WTC11 (cell line): ENCODE results near the gene PRICKLE3. TPM values are rescaled to one million over a fixed set of nuclear protein-coding genes. Genes with fewer than 3 reads are reported as not detected.

Experiments used
- ATAC-seq: fragments of 200-7000 bp; cut with Tn5 transposase; 2 replicates; pipeline ENCODE4 v1.10.0; 2021; ENCODE audit warnings: mild to moderate bottlenecking, moderate library complexity
- CTCF ChIA-PET: fragments of 300-600 bp; sonication (Branson Sonifier 250); formaldehyde crosslinking; loops from one replicate; lab custom pipeline; 2021; ENCODE audit warnings: antibody characterized with exemption; lab: Charles Lee
- POLR2A ChIA-PET: fragments of 350-600 bp; sonication (Branson Sonifier 250); formaldehyde crosslinking; loops from one replicate; lab custom pipeline; 2021; ENCODE audit warnings: antibody characterized with exemption; lab: Charles Lee
- DNase-seq: peaks from one replicate; pipeline ENCODE4 v3.0.0; 2021; ENCODE audit warnings: low spot score
- H3K27ac Mint-ChIP-seq: 2 replicates; pipeline ENCODE4 v1.8.0; 2021; ENCODE audit warnings: mixed read lengths
- H3K27me3 Mint-ChIP-seq: 2 replicates; pipeline ENCODE4 v1.8.0; 2021; ENCODE audit warnings: low read depth, mild to moderate bottlenecking, moderate library complexity, mixed read lengths
- H3K36me3 Mint-ChIP-seq: 2 replicates; pipeline ENCODE4 v1.8.0; 2021; ENCODE audit warnings: mixed read lengths
- H3K4me1 Mint-ChIP-seq: 2 replicates; pipeline ENCODE4 v1.8.0; 2022; ENCODE audit warnings: mixed read lengths
- H3K4me3 Mint-ChIP-seq: 2 replicates; pipeline ENCODE4 v1.8.0; 2021; ENCODE audit warnings: mild to moderate bottlenecking, moderate library complexity, mixed read lengths
- H3K9me3 Mint-ChIP-seq: 2 replicates; pipeline ENCODE4 v1.8.0; 2021; ENCODE audit warnings: mixed read lengths
- EMX1 ChIP-seq: fragments of 250-450 bp; sonication (Bioruptor Pico); IDR thresholded peaks from 2 replicates; pipeline ENCODE4 v1.8.0; 2021; ENCODE audit warnings: mild to moderate bottlenecking
- GTF2I ChIP-seq: fragments of 250-450 bp; sonication (Bioruptor Pico); conservative IDR thresholded peaks from 2 replicates; pipeline ENCODE4 v1.4.0; 2021; ENCODE audit warnings: mild to moderate bottlenecking
- IRF2 ChIP-seq: sonication (generic); formaldehyde crosslinking; IDR thresholded peaks from 2 replicates; pipeline ENCODE4 v1.8.0; 2022; ENCODE audit warnings: low read depth, missing genetic modification reagents, borderline replicate concordance
- JAZF1 ChIP-seq: fragments of 250-450 bp; sonication (Bioruptor Pico); IDR thresholded peaks from 2 replicates; pipeline ENCODE4 v1.9.0; 2021; ENCODE audit warnings: moderate library complexity, mild to moderate bottlenecking, inconsistent platforms
- MYBL2 ChIP-seq: sonication (generic); formaldehyde crosslinking; IDR thresholded peaks from 2 replicates; pipeline ENCODE4 v1.8.1; 2023; ENCODE audit warnings: mild to moderate bottlenecking, moderate library complexity, missing genetic modification reagents
- NFYB ChIP-seq: sonication (generic); formaldehyde crosslinking; conservative IDR thresholded peaks from 2 replicates; pipeline ENCODE4 v1.8.0; 2022; ENCODE audit warnings: low read depth, missing genetic modification reagents
- OVOL2 ChIP-seq: fragments of 250-450 bp; sonication (Bioruptor Pico); IDR thresholded peaks from 2 replicates; pipeline ENCODE4 v1.9.0; 2021; ENCODE audit warnings: mild to moderate bottlenecking, borderline replicate concordance
- SMAD3 ChIP-seq: sonication (generic); formaldehyde crosslinking; IDR thresholded peaks from 2 replicates; pipeline ENCODE4 v1.8.0; 2022; ENCODE audit warnings: missing genetic modification reagents, mild to moderate bottlenecking, borderline replicate concordance
- SMAD4 ChIP-seq: sonication (generic); formaldehyde crosslinking; IDR thresholded peaks from 2 replicates; pipeline ENCODE4 v1.8.0; 2022; ENCODE audit warnings: mild to moderate bottlenecking, missing genetic modification reagents
- TCF7 ChIP-seq: sonication (generic); formaldehyde crosslinking; IDR thresholded peaks from 2 replicates; pipeline ENCODE4 v1.8.0; 2022; ENCODE audit warnings: mild to moderate bottlenecking, low read depth, missing genetic modification reagents, moderate library complexity
- TEAD4 ChIP-seq: sonication (generic); formaldehyde crosslinking; IDR thresholded peaks from 2 replicates; pipeline ENCODE4 v1.8.0; 2022; ENCODE audit warnings: mild to moderate bottlenecking, missing genetic modification reagents
- TP53 ChIP-seq: sonication (generic); formaldehyde crosslinking; IDR thresholded peaks from 2 replicates; pipeline ENCODE4 v1.8.1; 2023; ENCODE audit warnings: mild to moderate bottlenecking, missing genetic modification reagents
- ZNF263 ChIP-seq: sonication (generic); formaldehyde crosslinking; IDR thresholded peaks from 2 replicates; pipeline ENCODE4 v1.8.1; 2022; ENCODE audit warnings: low read depth, mild to moderate bottlenecking, moderate library complexity, missing genetic modification reagents
- ZNF425 ChIP-seq: fragments of 250-450 bp; sonication (Bioruptor Pico); conservative IDR thresholded peaks from 2 replicates; pipeline ENCODE4 v1.9.0; 2021; ENCODE audit warnings: mild to moderate bottlenecking
- ZNF512 ChIP-seq: sonication (generic); formaldehyde crosslinking; IDR thresholded peaks from 2 replicates; pipeline ENCODE4 v1.8.1; 2022; ENCODE audit warnings: missing genetic modification reagents, borderline replicate concordance
- ZNF532 ChIP-seq: fragments of 250-450 bp; sonication (Bioruptor Pico); IDR thresholded peaks from 2 replicates; pipeline ENCODE4 v1.9.0; 2021; ENCODE audit warnings: mild to moderate bottlenecking, borderline replicate concordance
- total RNA-seq: library from RNA; stranded (reverse); gene quantifications from 3 replicates; pipeline ENCODE4 v1.2.3, GENCODE V29; 2021
- TF ChIP-seq, protein P1 (sequence below): sonication (generic); formaldehyde crosslinking; IDR thresholded peaks from 2 replicates; pipeline ENCODE4 v1.8.1; 2022; ENCODE audit warnings: low read depth, mild to moderate bottlenecking, moderate library complexity, missing genetic modification reagents, borderline replicate concordance
- TF ChIP-seq, protein P2 (sequence below): sonication (generic); formaldehyde crosslinking; IDR thresholded peaks from 2 replicates; pipeline ENCODE4 v1.8.1; 2023; ENCODE audit warnings: mild to moderate bottlenecking, missing genetic modification reagents

Gene PRICKLE3
- total RNA-seq, 1 experiment from 2014 or later: 14.6 TPM

DNA sequence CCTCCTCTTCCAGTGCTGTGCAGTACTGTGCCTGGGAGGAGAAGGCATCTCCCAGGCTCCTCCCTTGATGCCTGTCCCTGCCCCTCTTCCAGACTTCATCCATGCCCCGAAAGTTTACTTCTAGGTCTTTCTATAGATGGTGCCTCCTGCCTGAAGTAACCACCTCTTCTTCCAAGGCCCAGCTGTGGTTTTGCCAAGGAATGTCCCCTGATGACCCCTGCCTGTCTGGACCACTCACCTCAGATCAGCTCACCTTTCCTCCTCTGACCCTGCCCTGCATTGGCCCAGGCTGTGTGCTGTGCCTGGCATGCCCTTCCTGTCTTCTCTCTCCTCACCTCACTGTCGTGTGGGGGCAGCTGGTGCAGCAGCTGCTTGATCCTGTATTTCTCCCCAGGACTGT, 6.8 kb downstream of the PRICKLE3 start:
- H3K27ac Mint-ChIP-seq: no peak overlapping the region
- no peak for TF ChIP-seq ZNF532 (CRISPR knock-in tag)
- TF ChIP-seq, protein P1, sequence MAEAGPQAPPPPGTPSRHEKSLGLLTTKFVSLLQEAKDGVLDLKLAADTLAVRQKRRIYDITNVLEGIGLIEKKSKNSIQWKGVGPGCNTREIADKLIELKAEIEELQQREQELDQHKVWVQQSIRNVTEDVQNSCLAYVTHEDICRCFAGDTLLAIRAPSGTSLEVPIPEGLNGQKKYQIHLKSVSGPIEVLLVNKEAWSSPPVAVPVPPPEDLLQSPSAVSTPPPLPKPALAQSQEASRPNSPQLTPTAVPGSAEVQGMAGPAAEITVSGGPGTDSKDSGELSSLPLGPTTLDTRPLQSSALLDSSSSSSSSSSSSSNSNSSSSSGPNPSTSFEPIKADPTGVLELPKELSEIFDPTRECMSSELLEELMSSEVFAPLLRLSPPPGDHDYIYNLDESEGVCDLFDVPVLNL (CRISPR knock-in tag): no peak
- no peak for TF ChIP-seq MYBL2 (CRISPR knock-in tag)
- TF ChIP-seq EMX1 (CRISPR knock-in tag): no peak
- TF ChIP-seq TP53 (CRISPR knock-in tag): no peak
- TF ChIP-seq, protein P2, sequence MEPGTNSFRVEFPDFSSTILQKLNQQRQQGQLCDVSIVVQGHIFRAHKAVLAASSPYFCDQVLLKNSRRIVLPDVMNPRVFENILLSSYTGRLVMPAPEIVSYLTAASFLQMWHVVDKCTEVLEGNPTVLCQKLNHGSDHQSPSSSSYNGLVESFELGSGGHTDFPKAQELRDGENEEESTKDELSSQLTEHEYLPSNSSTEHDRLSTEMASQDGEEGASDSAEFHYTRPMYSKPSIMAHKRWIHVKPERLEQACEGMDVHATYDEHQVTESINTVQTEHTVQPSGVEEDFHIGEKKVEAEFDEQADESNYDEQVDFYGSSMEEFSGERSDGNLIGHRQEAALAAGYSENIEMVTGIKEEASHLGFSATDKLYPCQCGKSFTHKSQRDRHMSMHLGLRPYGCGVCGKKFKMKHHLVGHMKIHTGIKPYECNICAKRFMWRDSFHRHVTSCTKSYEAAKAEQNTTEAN (CRISPR knock-in tag): no peak
- TF ChIP-seq, all 79 proteins: peak for 0
- Mint-ChIP-seq H3K9me3 (no peaks in the 10 kb centered on the region), H3K36me3 (peaks cover 37% of the 10 kb centered on the region), H3K27me3 (no peaks in the 10 kb centered on the region), H3K4me3 (no peak overlapping the region), H3K4me1 (peaks cover 14% of the 10 kb centered on the region)
- ChIA-PET CTCF (interaction anchor here (1.3 to 2.0 kb wide), 2 partner anchors 13 to 16 kb away, joined by 5 to 7 read pairs; no protein-coding TSS in a partner anchor), POLR2A (no interaction called here)
- ATAC-seq: no peak
- no peak for DNase-seq

DNA sequence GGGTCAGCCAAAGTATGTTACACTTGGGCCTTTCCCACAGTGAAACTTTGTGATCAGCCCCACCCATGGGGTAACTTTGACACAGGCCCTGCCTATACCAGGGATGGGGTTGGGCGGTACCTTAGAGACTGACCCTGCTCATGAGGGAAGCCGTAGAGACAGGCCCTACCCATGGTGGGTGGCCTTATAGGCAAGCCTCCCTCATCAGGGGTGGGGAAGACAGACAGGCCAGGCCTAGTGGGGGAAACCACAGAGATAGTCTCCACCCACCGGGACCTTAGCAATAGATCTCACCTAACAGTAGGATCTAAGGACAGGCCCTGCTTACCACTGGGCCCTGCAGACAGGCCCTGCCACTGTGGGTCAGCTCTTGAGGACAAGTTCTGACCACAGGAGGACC, 7.6 kb downstream of the PRICKLE3 start:
- no peaks in the 10 kb centered on the region for H3K9me3 Mint-ChIP-seq
- ATAC-seq (no peak), DNase-seq (no peak)
- ChIA-PET CTCF (interaction anchor here (1.2 kb wide), 1 partner anchor 23 kb away, joined by 6 read pairs; no protein-coding TSS in a partner anchor), POLR2A (no interaction called here)
- no peak overlapping the region for H3K27ac Mint-ChIP-seq
- peaks cover 36% of the 10 kb centered on the region for H3K36me3 Mint-ChIP-seq
- H3K4me1 Mint-ChIP-seq: peaks cover 11% of the 10 kb centered on the region
- no peaks in the 10 kb centered on the region for H3K27me3 Mint-ChIP-seq
- no peak overlapping the region for H3K4me3 Mint-ChIP-seq
- no peak for TF ChIP-seq JAZF1 (CRISPR knock-in tag)
- TF ChIP-seq SMAD4: no peak
- TF ChIP-seq TEAD4: no peak
- TF ChIP-seq ZNF263: no peak
- no peak for TF ChIP-seq OVOL2 (CRISPR knock-in tag)
- TF ChIP-seq IRF2: no peak

- H3K4me3 Mint-ChIP-seq: no peak overlapping the region
- no peak for ATAC-seq
- H3K4me1 Mint-ChIP-seq: peaks cover 13% of the 10 kb centered on the region
- ChIA-PET CTCF (interaction anchor here (0.9 to 1.2 kb wide), 2 partner anchors 11 to 22 kb away, joined by 3 to 6 read pairs; no protein-coding TSS in a partner anchor), POLR2A (interaction anchor here (0.6 kb wide), 1 partner anchor 50 kb away, joined by 3 read pairs; no protein-coding TSS in a partner anchor)
- TF ChIP-seq TCF7 (CRISPR knock-in tag) (no peak), GTF2I (no peak), ZNF512 (CRISPR knock-in tag) (no peak), ZNF425 (CRISPR knock-in tag) (no peak), NFYB (CRISPR knock-in tag) (no peak), SMAD3 (CRISPR knock-in tag) (no peak)
- H3K36me3 Mint-ChIP-seq: peaks cover 36% of the 10 kb centered on the region
- H3K27me3 Mint-ChIP-seq: peaks cover 4% of the 10 kb centered on the region
- H3K9me3 Mint-ChIP-seq: no peaks in the 10 kb centered on the region
- DNase-seq: no peak
- no peak overlapping the region for H3K27ac Mint-ChIP-seq
Observed at GRCh38 chrX:49177873-49178480, 8.2 kb downstream of the PRICKLE3 start.
